K562 (cell line): ENCODE results near the gene SUOX. TPM values are rescaled to one million over a fixed set of nuclear protein-coding genes. Genes with fewer than 3 reads are reported as not detected.

Experiments
- ATAC-seq: fragments of 200-7000 bp; cut with Tn5 transposase; 3 replicates; pipeline ENCODE4 v1.9.1; 2020; ENCODE audit warnings: moderate library complexity
- BruUV-seq: library from RNA; stranded (reverse); fragments of 400-500 nt; replicated peaks from 2 replicates; lab custom pipeline; 2021; lab: Mats Ljungman, UMichigan
- CTCF ChIA-PET: fragments of 300-600 bp; formaldehyde crosslinking; extraction: SDS; loops from one replicate; lab custom pipeline; 2021; ENCODE audit warnings: low intra/inter-chr PET ratio; lab: Yijun Ruan, JAX
- POLR2A ChIA-PET: fragments of 300-600, 350-650 bp; sonication (Branson Sonifier 250); formaldehyde crosslinking; extraction: SDS; loops from one replicate; lab custom pipeline; 2021; ENCODE audit warnings: antibody characterized with exemption, inconsistent platforms; lab: Yijun Ruan, JAX
- DNase-seq, 4 experiments: peaks; one replicate each; pipeline versions ENCODE4 v3.0.0 to v3.0.0-alpha.2; 2011 to 2018; ENCODE audit warnings: low spot score in 3 of 4, mixed read lengths in 3 of 4; ENCODE audit errors: extremely low read depth in 1 of 4
- FAIRE-seq: peaks from 2 replicates; lab custom pipeline; 2011; peaks lifted over from hg19 to GRCh38; lab: Jason Lieb, UNC
- H2AFZ ChIP-seq: 2 replicates; pipeline ENCODE4 v1.6.0; 2011; ENCODE audit warnings: low read depth, low read length, control low read depth, inconsistent platforms
- H3K27ac ChIP-seq: fragments of 200-600 bp; 3 replicates; pipeline ENCODE4 v1.8.0; 2011; ENCODE audit warnings: low read depth, mild to moderate bottlenecking, control low read depth, inconsistent platforms, low read length, moderate library complexity, mixed read lengths; ENCODE audit errors: extremely low read depth
- H3K27me3 ChIP-seq, 2 experiments: fragments of 300-600 bp in 1 of 2; 2 replicates in 1 of 2; 3 replicates in 1 of 2; pipeline versions ENCODE4 v1.6.0 to v1.8.0; 2011; ENCODE audit warnings: inconsistent platforms in 2 of 2, low read length in 2 of 2, mild to moderate bottlenecking in 1 of 2, mixed read lengths in 1 of 2, moderate library complexity in 1 of 2; ENCODE audit not compliant: control insufficient read depth in 2 of 2, insufficient read depth in 2 of 2
- H3K36me3 ChIP-seq: fragments of 300-600 bp; 3 replicates; pipeline ENCODE4 v1.8.0; 2011; ENCODE audit warnings: mild to moderate bottlenecking, low read length, inconsistent platforms; ENCODE audit not compliant: control insufficient read depth, insufficient read depth
- H3K4me1 ChIP-seq, 2 experiments: fragments of 200-600 bp in 1 of 2; replicated peaks in 1 of 2; 2 replicates in 1 of 2; 3 replicates in 1 of 2; pipeline versions ENCODE4 v1.5.1 to v1.8.0; 2011; ENCODE audit warnings: inconsistent platforms in 2 of 2, low read length in 2 of 2, mild to moderate bottlenecking in 1 of 2, mixed read lengths in 1 of 2, moderate library complexity in 1 of 2; ENCODE audit not compliant: control insufficient read depth in 2 of 2, insufficient read depth in 2 of 2
- H3K4me2 ChIP-seq: 2 replicates; pipeline ENCODE4 v1.6.1; 2011; ENCODE audit warnings: low read length, control low read depth, inconsistent platforms, mixed read lengths; ENCODE audit not compliant: insufficient read depth
- H3K4me3 ChIP-seq: fragments of 200-600 bp; sonication (generic), shearing (Covaris generic); 2 replicates; pipeline ENCODE4 v1.5.1; 2016; ENCODE audit warnings: control low read depth, inconsistent platforms
- H3K79me2 ChIP-seq: fragments of 200-600 bp; 3 replicates; pipeline ENCODE4 v1.8.0; 2011; ENCODE audit warnings: low read length, inconsistent platforms; ENCODE audit not compliant: control insufficient read depth, insufficient read depth
- H3K9ac ChIP-seq, 2 experiments: 2 replicates each; pipeline versions ENCODE4 v1.6.0 to v1.6.1; 2011; ENCODE audit warnings: low read depth in 2 of 2, low read length in 2 of 2, control low read depth in 1 of 2, inconsistent platforms in 1 of 2, mild to moderate bottlenecking in 1 of 2, mixed read lengths in 1 of 2; ENCODE audit not compliant: insufficient read depth in 1 of 2
- H3K9me1 ChIP-seq: one replicate; pipeline ENCODE4 v1.6.0; 2011; ENCODE audit warnings: inconsistent platforms, mild to moderate bottlenecking, low read length, moderate library complexity; ENCODE audit not compliant: control insufficient read depth, insufficient read depth
- H3K9me3 ChIP-seq: replicated peaks from 2 replicates; pipeline ENCODE4 v1.5.1; 2011; ENCODE audit warnings: low read depth, low read length, inconsistent platforms; ENCODE audit not compliant: control insufficient read depth, insufficient read depth
- H4K20me1 ChIP-seq: replicated peaks from 2 replicates; pipeline ENCODE4 v1.6.1; 2011; ENCODE audit warnings: low read length, inconsistent platforms, mixed read lengths; ENCODE audit not compliant: control insufficient read depth, insufficient read depth
- ETV5 ChIP-seq: sonication (generic); formaldehyde crosslinking; IDR thresholded peaks from 2 replicates; pipeline ENCODE4 v1.4.0; 2020; ENCODE audit warnings: low read depth, mild to moderate bottlenecking, missing genetic modification reagents
- FUS ChIP-seq: fragments of 200-400 bp; formaldehyde crosslinking; optimal IDR thresholded peaks from 2 replicates; pipeline ENCODE3; 2017; ENCODE audit warnings: low read depth, low read length
- GATAD2B ChIP-seq: fragments of 450-650 bp; IDR thresholded peaks from 2 replicates; pipeline ENCODE4 v1.6.1; 2017; ENCODE audit warnings: mild to moderate bottlenecking, borderline replicate concordance
- HDAC1 ChIP-seq, 2 experiments: fragments of 450-650 bp; IDR thresholded peaks; 2 replicates each; pipeline ENCODE4 v1.6.1; 2016 to 2017; ENCODE audit warnings: inconsistent platforms in 1 of 2, mild to moderate bottlenecking in 1 of 2, moderate library complexity in 1 of 2
- ILF3 ChIP-seq: fragments of 450-650 bp; IDR thresholded peaks from 2 replicates; pipeline ENCODE4 v1.6.1; 2018; ENCODE audit warnings: antibody characterized with exemption, mild to moderate bottlenecking, moderate library complexity, borderline replicate concordance
- KAT7 ChIP-seq: sonication (generic); formaldehyde crosslinking; IDR thresholded peaks from 2 replicates; pipeline ENCODE4 v1.8.0; 2022; ENCODE audit warnings: missing genetic modification reagents, mild to moderate bottlenecking, borderline replicate concordance
- KDM2B ChIP-seq: fragments of 250-450 bp; sonication (Bioruptor Pico); IDR thresholded peaks from 2 replicates; pipeline ENCODE4 v1.8.0; 2021; ENCODE audit warnings: mild to moderate bottlenecking, moderate library complexity
- KLF16 ChIP-seq: IDR thresholded peaks from 2 replicates; pipeline ENCODE4 v1.6.1; 2016; ENCODE audit warnings: antibody characterized with exemption
- MED1 ChIP-seq: sonication (generic); formaldehyde crosslinking; IDR thresholded peaks from 2 replicates; pipeline ENCODE4 v1.8.1; 2023; ENCODE audit warnings: missing genetic modification reagents, borderline replicate concordance
- POLR2A ChIP-seq: fragments of 450-650 bp; conservative IDR thresholded peaks from 2 replicates; pipeline ENCODE4 v1.6.1; 2016
- RBM25 ChIP-seq: fragments of 200-400 bp; formaldehyde crosslinking; IDR thresholded peaks from 2 replicates; pipeline ENCODE4 v1.6.1; 2018; ENCODE audit warnings: low read length, low read depth, moderate library complexity; ENCODE audit not compliant: severe bottlenecking
- SREBF1 ChIP-seq: fragments of 150-350 bp; IDR thresholded peaks from 2 replicates; pipeline ENCODE4 v1.6.1; 2014; ENCODE audit warnings: antibody characterized with exemption, low read depth, low read length, borderline replicate concordance
- TAF7 ChIP-seq: fragments of 450-650 bp; IDR thresholded peaks from 2 replicates; pipeline ENCODE4 v1.6.1; 2016; ENCODE audit warnings: missing genetic modification characterization, missing compliant biosample characterization
- TGIF2 ChIP-seq: sonication (generic); formaldehyde crosslinking; IDR thresholded peaks from 2 replicates; pipeline ENCODE4 v1.8.1; 2022; ENCODE audit warnings: mild to moderate bottlenecking, missing genetic modification reagents, moderate library complexity
- XRCC5 ChIP-seq: fragments of 200-400 bp; formaldehyde crosslinking; IDR thresholded peaks from 2 replicates; pipeline ENCODE4 v1.6.1; 2017; ENCODE audit warnings: low read depth, mild to moderate bottlenecking, low read length
- ZKSCAN1 ChIP-seq: fragments of 150-350 bp; IDR thresholded peaks from 2 replicates; pipeline ENCODE4 v1.6.1; 2016; ENCODE audit warnings: low read depth, low read length
- ZNF324 ChIP-seq: fragments of 250-450 bp; sonication (Bioruptor Pico); IDR thresholded peaks from 2 replicates; pipeline ENCODE4 v1.4.0; 2020; ENCODE audit warnings: mild to moderate bottlenecking
- whole genome bisulfite sequencing: fragments of 100-300 bp; shearing (Covaris generic); methylation state at CpG from one replicate; pipeline ENCODE4 v1.1.6; 2016; ENCODE audit warnings: low coverage, mixed read lengths; ENCODE audit not compliant: insufficient coverage; ENCODE audit errors: missing lambda C conversion rate; 5-methylcytosine and 5-hydroxymethylcytosine counted together
- in situ Hi-C: fragments of 300-500 bp; cut with MboI; formaldehyde crosslinking; loops from 4 replicates; pipeline ENCODE4 v1.15.0; 2018; ENCODE audit warnings: inconsistent platforms, mixed read lengths
- intact Hi-C: fragments of 100-400 bp; cut with micrococcal nuclease; formaldehyde crosslinking; loops from 2 replicates; pipeline ENCODE4 v1.14.2; 2022
- polyA plus RNA-seq, 8 experiments: library from polyadenylated mRNA; depleted of rRNA in 4 of 8; stranded (reverse) in 5 of 8; unstranded in 3 of 8; fragments of >200 nt; fragmentation: Nextera tagmentation in 2 of 8; fragmentation: Illumina TruSeq in 1 of 8; extraction: Ambion mirVana in 2 of 8; extraction: Trizol in 1 of 8; gene quantifications; 2 replicates each; pipeline versions ENCODE4 v1.2.1 to v1.2.3, GENCODE V29; 2011 to 2014; ENCODE audit warnings: inconsistent platforms in 1 of 8, missing spikeins in 1 of 8
- total RNA-seq, 7 experiments: library from RNA; depleted of rRNA in 6 of 7; stranded (reverse); fragments of >200 nt in 6 of 7; fragmentation: Illumina TruSeq in 2 of 7; extraction: Trizol in 2 of 7; gene quantifications; 2 replicates each; pipeline versions ENCODE4 v1.2.1 to v1.2.3, GENCODE V29; 2011 to 2021; ENCODE audit warnings: low replicate concordance in 1 of 7
- TF ChIP-seq, protein P1 (sequence below), 2 experiments: IDR thresholded peaks; 2 replicates each; pipeline ENCODE4 v1.6.1; 2012; ENCODE audit warnings: improper control_type of control experiment in 2 of 2, low read depth in 2 of 2, low read length in 2 of 2, borderline replicate concordance in 1 of 2

The SUOX gene
- total and polyA plus RNA-seq, 9 of the 15 experiments (the other 6 are each of a cell fraction or from before 2014, with no cell fraction given) = 9.2 to 39.7 (median 25.4) TPM

DNA sequence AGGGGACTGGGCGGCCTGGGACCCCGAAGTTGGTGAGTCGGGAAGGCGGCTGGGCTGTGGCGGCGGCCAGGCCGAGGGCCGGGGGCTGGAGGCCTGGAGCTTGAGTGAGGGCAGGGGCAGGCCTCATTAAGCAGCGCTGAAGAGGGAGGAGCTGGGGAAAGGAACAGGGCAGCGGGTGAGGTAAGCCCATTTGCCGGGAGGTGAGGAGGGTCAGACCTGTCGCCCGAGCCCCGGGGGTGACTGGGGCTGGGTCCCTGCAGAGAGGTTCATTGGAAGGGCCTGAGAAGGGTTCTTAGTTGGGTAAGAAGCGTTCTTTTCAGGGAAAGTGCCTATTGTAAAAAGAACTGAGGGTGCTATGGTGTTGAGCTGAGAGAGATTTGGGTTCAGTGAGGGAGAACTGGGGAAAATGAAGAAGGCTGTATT is 22.8 kb upstream of the SUOX start:
- Histone ChIP-seq H3K4me2 (peak overlapping the region; percentile 85), H3K9me1 (no peaks in the 10 kb centered on the region), H3K4me1 (peaks cover 14 to 21% of the 10 kb centered on the region in 2 experiments), H3K36me3 (peaks cover 48% of the 10 kb centered on the region), H3K9ac (peak overlapping the region; percentile 80 to 92), H3K4me3 (peak overlapping the region; percentile 68), H3K27ac (peak overlapping the region; percentile 63), H3K79me2 (peaks cover 46% of the 10 kb centered on the region), H4K20me1 (no peaks in the 10 kb centered on the region; the same call in 1 of the 2 replicates), H2AFZ (peak overlapping the region; percentile 50), H3K9me3 (no peaks in the 10 kb centered on the region), H3K27me3 (no peaks in the 10 kb centered on the region)
- whole genome bisulfite sequencing = 2% methylated on average over 10 of the region's 15 CpGs
- in situ Hi-C loops = no loop called here
- intact Hi-C loops = loop anchor here (5.0 kb wide), 1 partner anchor 47 kb away; the partner anchor contains the start of gene PYM1
- DNase-seq (peak in 3 of 4 experiments; percentile 64 to 67 (median 65)), FAIRE-seq (peak; percentile 65), ATAC-seq (peak; percentile 68)
- BruUV-seq = no TSS peak
- CTCF ChIA-PET = interaction anchor here (0.6 kb wide), 1 partner anchor 41 kb away, joined by 3 read pairs; no protein-coding TSS in a partner anchor
- POLR2A ChIA-PET = interaction anchor here (0.6 to 2.5 kb wide), 30 partner anchors 10 to 1956 kb away, joined by 3 to 49 read pairs (median 4); partner anchors contain the start of genes DNAJC14, IKZF4, ORMDL2 and PYM1
- no peak for TF ChIP-seq KLF16
- no peak for TF ChIP-seq MED1 (CRISPR knock-in tag)
- TF ChIP-seq KDM2B (CRISPR knock-in tag) = no peak
- TF ChIP-seq RBM25 = no peak
- TF ChIP-seq SREBF1 = no peak
- TF ChIP-seq ILF3 = no peak
- no peak for TF ChIP-seq TGIF2
- TF ChIP-seq TAF7 (tag) = no peak
- TF ChIP-seq XRCC5 = peak; percentile 32; the same call in 1 of the 2 replicates
- peak; percentile 15 to 69; a peak in 2 of 4 replicates for TF ChIP-seq HDAC1 (IDR thresholded peaks at IDR 0.05)
- TF ChIP-seq KAT7 (CRISPR knock-in tag) = 0 out of 2 replicates have a peak, but pooled peaks have one; percentile 31
- TF ChIP-seq FUS = no peak
- peak; percentile 44; the same call in 1 of the 2 replicates for TF ChIP-seq POLR2A
- no peak for TF ChIP-seq ZKSCAN1
- no peak for TF ChIP-seq ZNF324
- TF ChIP-seq GATAD2B = no peak
- TF ChIP-seq, protein P1, sequence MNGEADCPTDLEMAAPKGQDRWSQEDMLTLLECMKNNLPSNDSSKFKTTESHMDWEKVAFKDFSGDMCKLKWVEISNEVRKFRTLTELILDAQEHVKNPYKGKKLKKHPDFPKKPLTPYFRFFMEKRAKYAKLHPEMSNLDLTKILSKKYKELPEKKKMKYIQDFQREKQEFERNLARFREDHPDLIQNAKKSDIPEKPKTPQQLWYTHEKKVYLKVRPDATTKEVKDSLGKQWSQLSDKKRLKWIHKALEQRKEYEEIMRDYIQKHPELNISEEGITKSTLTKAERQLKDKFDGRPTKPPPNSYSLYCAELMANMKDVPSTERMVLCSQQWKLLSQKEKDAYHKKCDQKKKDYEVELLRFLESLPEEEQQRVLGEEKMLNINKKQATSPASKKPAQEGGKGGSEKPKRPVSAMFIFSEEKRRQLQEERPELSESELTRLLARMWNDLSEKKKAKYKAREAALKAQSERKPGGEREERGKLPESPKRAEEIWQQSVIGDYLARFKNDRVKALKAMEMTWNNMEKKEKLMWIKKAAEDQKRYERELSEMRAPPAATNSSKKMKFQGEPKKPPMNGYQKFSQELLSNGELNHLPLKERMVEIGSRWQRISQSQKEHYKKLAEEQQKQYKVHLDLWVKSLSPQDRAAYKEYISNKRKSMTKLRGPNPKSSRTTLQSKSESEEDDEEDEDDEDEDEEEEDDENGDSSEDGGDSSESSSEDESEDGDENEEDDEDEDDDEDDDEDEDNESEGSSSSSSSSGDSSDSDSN (IDR thresholded peaks at IDR 0.05; ENCODE audit: borderline replicate concordance in 1 of 2, low read depth in 2 of 2, low read length in 2 of 2) = 0 out of 4 replicates have a peak, but pooled peaks of 1 of the 2 experiments have one; percentile 62
- TF ChIP-seq ETV5 (CRISPR knock-in tag) = peak; percentile 26; the same call in 1 of the 2 replicates
